ENCODE results near the gene PARD6B. TPM values are rescaled to one million over a fixed set of nuclear protein-coding genes. Genes with fewer than 3 reads are reported as not detected.

PARD6B gene
- total and polyA plus RNA-seq, 11 donors: 1.3 to 12.2 (median 4.2) TPM

GRCh38 chr20:50724851-50725723 lies 6.3 kb upstream of the PARD6B start:
- H3K9me3 ChIP-seq: no peaks in the 10 kb centered on the region
- intact Hi-C loops (cut with DNase I): loop anchor here in 1 of 10 donors (5.0 kb wide), 2 partner anchors 68 to 98 kb away; no protein-coding TSS in a partner anchor
- ATAC-seq: peak; percentile 71 to 92 (median 86)
- no peak overlapping the region for H3K4me3 ChIP-seq
- TF ChIP-seq POLR2A (IDR thresholded peaks at IDR 0.05) (peak in 1 of 2 donors; percentile 25), CTCF (IDR thresholded peaks at IDR 0.05) (no peak)
- H3K27ac ChIP-seq: peak overlapping the region; percentile 64 to 89 (median 76)
- H3K27me3 ChIP-seq: peaks cover 0 to under 1% (median 0%) of the 10 kb centered on the region in 9 donors
- H3K36me3 ChIP-seq: no peaks in the 10 kb centered on the region
- peaks cover 0 to 36% (median 16%) of the 10 kb centered on the region in 12 donors for H3K4me1 ChIP-seq
- peak; percentile 62 to 93 (median 75) for DNase-seq
- WGBS, 4 donors: 34 to 40% (median 37%) methylated on average over 14 of the region's 14 CpGs

- ATAC-seq (no peak), DNase-seq (no peak)
- no peaks in the 10 kb centered on the region for H3K9me3 ChIP-seq
- peaks cover 0 to 4% (median 0%) of the 10 kb centered on the region in 9 donors for H3K27me3 ChIP-seq
- intact Hi-C loops (cut with DNase I): no loop called here
- 87 to 92% (median 90%) methylated on average over 10 of the region's 10 CpGs for WGBS, 4 donors
- TF ChIP-seq CTCF (IDR thresholded peaks at IDR 0.05): no peak
- no peak for TF ChIP-seq POLR2A (IDR thresholded peaks at IDR 0.05)
- no peaks in the 10 kb centered on the region for H3K36me3 ChIP-seq
- H3K4me3 ChIP-seq: no peak overlapping the region
- peak overlapping the region in 10 of 12 donors; percentile 7 to 89 (median 74) for H3K27ac ChIP-seq
- H3K4me1 ChIP-seq: peaks cover 0 to 42% (median 20%) of the 10 kb centered on the region in 12 donors
Measured at GRCh38 chr20:50725724-50726005, 5.7 kb upstream of the PARD6B start.

GRCh38 chr20:50726955-50727791 lies 4.2 kb upstream of the PARD6B start:
- ATAC-seq: no peak
- TF ChIP-seq POLR2A (IDR thresholded peaks at IDR 0.05) (no peak), CTCF (IDR thresholded peaks at IDR 0.05) (no peak)
- Histone ChIP-seq H3K27me3 (peaks cover 0 to 15% (median 0%) of the 10 kb centered on the region in 9 donors), H3K9me3 (no peaks in the 10 kb centered on the region), H3K4me1 (peaks cover 0 to 48% (median 24%) of the 10 kb centered on the region in 12 donors), H3K4me3 (no peak overlapping the region), H3K27ac (no peak overlapping the region), H3K36me3 (no peaks in the 10 kb centered on the region)
- DNase-seq: no peak
- intact Hi-C loops (cut with DNase I): no loop called here
- WGBS, 4 donors: 67 to 78% (median 75%) methylated on average over 4 of the region's 4 CpGs

Data from heart left ventricle (tissue), 16 donors.